Activated CD4-positive, alpha-beta T cell treated with anti-CD3 and anti-CD28 coated beads, Interleukin-2, amount 10 ng/mL, durations not matched to agents 24 days and 14 days (primary cell): ENCODE data around the gene CENPP. TPM values are rescaled to one million over a fixed set of nuclear protein-coding genes. Genes with fewer than 3 reads are reported as not detected.
A peak's percentile ranks its signal among the peaks of the same experiment; 100 is the strongest.

Experiments
- DNase-seq: peaks from one replicate; pipeline ENCODE4 v3.0.0; 2022
- H3K27ac Mint-ChIP-seq: one replicate; pipeline ENCODE4 v1.8.0; 2022; ENCODE audit warnings: mild to moderate bottlenecking, mixed read lengths
- H3K27me3 Mint-ChIP-seq: one replicate; pipeline ENCODE4 v1.8.0; 2022; ENCODE audit warnings: mixed read lengths
- H3K36me3 Mint-ChIP-seq: one replicate; pipeline ENCODE4 v1.8.0; 2022; ENCODE audit warnings: low read depth, mild to moderate bottlenecking, mixed read lengths
- H3K4me1 Mint-ChIP-seq: one replicate; pipeline ENCODE4 v1.8.0; 2021; ENCODE audit warnings: mixed read lengths
- H3K4me3 Mint-ChIP-seq: one replicate; pipeline ENCODE4 v1.8.0; 2022; ENCODE audit warnings: mild to moderate bottlenecking, moderate library complexity, mixed read lengths
- H3K9me3 Mint-ChIP-seq: one replicate; pipeline ENCODE4 v1.8.0; 2021; ENCODE audit warnings: mixed read lengths
- intact Hi-C: fragments of 100-400 bp; cut with micrococcal nuclease; formaldehyde crosslinking; loops from one replicate; pipeline ENCODE4 v1.15.1; 2023
- total RNA-seq: library from RNA; stranded (reverse); gene quantifications from 2 replicates; pipeline ENCODE4 v1.2.3, GENCODE V29; 2022

The CENPP gene
- total RNA-seq, 1 donor from 2014 or later = 27.5 TPM

- no peak for DNase-seq
- Mint-ChIP-seq H3K27me3 (no peaks in the 10 kb centered on the region), H3K4me1 (peaks cover 8% of the 10 kb centered on the region), H3K36me3 (peaks cover 46% of the 10 kb centered on the region), H3K4me3 (no peak overlapping the region), H3K27ac (no peak overlapping the region), H3K9me3 (peaks cover 17% of the 10 kb centered on the region)
- intact Hi-C loops = no loop called here
Measured at GRCh38 chr9:92373167-92373566, 47.4 kb downstream of the CENPP start.

DNA sequence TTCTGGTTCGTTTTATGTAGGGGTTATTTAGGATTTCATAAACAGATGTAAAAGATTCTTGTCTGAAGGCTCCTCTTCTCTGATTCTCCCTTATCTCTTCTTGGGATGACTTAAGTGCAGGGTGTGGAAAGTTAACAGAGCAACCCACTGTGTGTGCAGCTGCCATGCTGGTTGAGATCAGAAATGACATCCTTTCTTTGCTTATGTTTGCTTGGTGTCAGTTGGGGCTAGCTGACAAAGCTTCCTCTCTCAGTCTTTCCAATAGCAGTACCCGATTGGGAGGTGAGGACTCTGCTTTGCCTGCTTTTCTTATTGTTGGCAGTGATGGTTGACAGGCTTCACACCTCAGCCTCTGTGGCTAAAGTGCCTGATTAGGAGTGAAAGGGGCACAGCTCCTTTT, 52.1 kb downstream of the CENPP start:
- H3K4me1 Mint-ChIP-seq = peaks cover 25% of the 10 kb centered on the region
- peak overlapping the region; percentile 26 for H3K27ac Mint-ChIP-seq
- no peak overlapping the region for H3K4me3 Mint-ChIP-seq
- no peaks in the 10 kb centered on the region for H3K27me3 Mint-ChIP-seq
- H3K36me3 Mint-ChIP-seq = peaks cover 34% of the 10 kb centered on the region
- H3K9me3 Mint-ChIP-seq = peaks cover 9% of the 10 kb centered on the region
- DNase-seq = peak; percentile 60
- intact Hi-C loops = no loop called here

GRCh38 chr9:92378865-92379560, 53.3 kb downstream of the CENPP start:
- DNase-seq = peak; percentile 68
- H3K9me3 Mint-ChIP-seq = peaks cover 9% of the 10 kb centered on the region
- peak overlapping the region; percentile 34 for H3K27ac Mint-ChIP-seq
- H3K4me1 Mint-ChIP-seq = peaks cover 25% of the 10 kb centered on the region
- H3K36me3 Mint-ChIP-seq = peaks cover 28% of the 10 kb centered on the region
- no peaks in the 10 kb centered on the region for H3K27me3 Mint-ChIP-seq
- intact Hi-C loops = no loop called here
- no peak overlapping the region for H3K4me3 Mint-ChIP-seq

DNA sequence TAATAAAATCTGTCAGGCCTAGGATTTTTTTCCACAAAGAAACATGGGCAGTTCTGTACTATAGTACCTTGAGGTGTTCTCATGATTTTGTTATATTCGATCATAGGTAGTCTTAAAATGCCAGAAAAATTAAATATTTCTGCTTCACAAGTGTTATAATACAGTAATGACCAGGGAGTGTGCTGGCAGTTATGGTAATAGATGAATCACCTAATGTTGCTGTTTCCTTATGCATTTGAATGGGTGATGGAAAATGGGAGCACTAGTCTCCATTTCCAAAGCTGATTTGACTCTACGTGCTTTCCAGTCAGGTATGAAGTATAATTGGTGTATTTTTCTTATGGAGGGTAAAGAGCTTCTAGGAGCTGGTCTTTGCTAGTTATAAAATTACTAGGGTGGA, 54.9 kb downstream of the CENPP start:
- Mint-ChIP-seq H3K4me1 (peaks cover 25% of the 10 kb centered on the region), H3K27ac (no peak overlapping the region), H3K9me3 (peaks cover 5% of the 10 kb centered on the region), H3K27me3 (no peaks in the 10 kb centered on the region), H3K4me3 (no peak overlapping the region), H3K36me3 (peaks cover 18% of the 10 kb centered on the region)
- intact Hi-C loops = no loop called here
- no peak for DNase-seq

GRCh38 chr9:92381775-92382174, 56.0 kb downstream of the CENPP start:
- Mint-ChIP-seq H3K36me3 (peaks cover 12% of the 10 kb centered on the region), H3K4me3 (no peak overlapping the region), H3K27me3 (no peaks in the 10 kb centered on the region), H3K27ac (no peak overlapping the region), H3K9me3 (no peaks in the 10 kb centered on the region), H3K4me1 (peaks cover 30% of the 10 kb centered on the region)
- DNase-seq = no peak
- intact Hi-C loops = no loop called here

GRCh38 chr9:92384375-92384774, 58.6 kb downstream of the CENPP start:
- H3K9me3 Mint-ChIP-seq = no peaks in the 10 kb centered on the region
- no peak overlapping the region for H3K4me3 Mint-ChIP-seq
- H3K4me1 Mint-ChIP-seq = peaks cover 10% of the 10 kb centered on the region
- no peaks in the 10 kb centered on the region for H3K27me3 Mint-ChIP-seq
- peaks cover 9% of the 10 kb centered on the region for H3K36me3 Mint-ChIP-seq
- no peak for DNase-seq
- no peak overlapping the region for H3K27ac Mint-ChIP-seq
- intact Hi-C loops = no loop called here

DNA sequence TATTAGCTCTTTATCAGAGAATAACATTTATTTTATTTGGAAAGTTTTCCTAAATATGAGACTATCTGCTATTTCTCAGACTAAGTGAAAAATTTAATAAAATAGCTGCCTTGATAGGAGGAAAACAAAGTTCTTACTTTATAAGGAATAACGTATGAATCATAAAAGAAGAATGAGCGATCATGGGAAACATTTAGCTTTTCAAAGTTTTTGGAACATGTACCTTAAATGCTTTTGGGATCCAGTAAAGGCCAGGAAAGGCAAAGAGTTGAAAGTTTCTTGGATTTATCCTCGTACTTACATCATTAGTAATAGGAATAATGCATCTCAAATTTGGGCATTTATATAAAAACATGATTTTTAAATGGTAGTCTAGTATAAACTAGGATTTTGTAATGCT, 59.2 kb downstream of the CENPP start:
- H3K9me3 Mint-ChIP-seq = no peaks in the 10 kb centered on the region
- intact Hi-C loops = no loop called here
- H3K27me3 Mint-ChIP-seq = no peaks in the 10 kb centered on the region
- H3K27ac Mint-ChIP-seq = no peak overlapping the region
- peaks cover 9% of the 10 kb centered on the region for H3K36me3 Mint-ChIP-seq
- no peak for DNase-seq
- peaks cover 6% of the 10 kb centered on the region for H3K4me1 Mint-ChIP-seq
- no peak overlapping the region for H3K4me3 Mint-ChIP-seq

DNA sequence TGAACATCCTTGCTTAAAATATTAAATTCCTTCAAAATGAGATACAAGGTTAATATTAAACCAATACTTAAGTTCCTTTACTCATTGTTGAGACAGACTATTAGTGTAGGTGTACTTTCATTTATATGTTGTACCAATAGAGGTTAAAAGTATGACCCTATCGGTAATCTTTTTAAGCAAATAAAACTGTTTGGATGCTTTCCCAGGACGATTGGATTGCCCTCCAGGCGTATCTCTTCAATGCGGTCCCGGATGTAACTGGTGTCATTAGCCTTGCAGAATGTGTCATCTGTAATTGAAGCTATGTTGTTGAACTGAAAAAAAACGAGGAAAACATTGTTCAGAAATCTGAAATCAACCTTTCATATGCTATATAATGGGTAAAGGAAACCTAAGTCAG, 59.7 kb downstream of the CENPP start:
- H3K36me3 Mint-ChIP-seq = peaks cover 9% of the 10 kb centered on the region
- intact Hi-C loops = no loop called here
- H3K9me3 Mint-ChIP-seq = no peaks in the 10 kb centered on the region
- H3K27ac Mint-ChIP-seq = no peak overlapping the region
- H3K27me3 Mint-ChIP-seq = no peaks in the 10 kb centered on the region
- H3K4me3 Mint-ChIP-seq = no peak overlapping the region
- DNase-seq = no peak
- peaks cover 6% of the 10 kb centered on the region for H3K4me1 Mint-ChIP-seq

GRCh38 chr9:92385953-92386352, 60.2 kb downstream of the CENPP start:
- Mint-ChIP-seq H3K4me1 (peaks cover 5% of the 10 kb centered on the region), H3K27me3 (no peaks in the 10 kb centered on the region), H3K36me3 (peaks cover 7% of the 10 kb centered on the region), H3K4me3 (no peak overlapping the region), H3K27ac (no peak overlapping the region), H3K9me3 (no peaks in the 10 kb centered on the region)
- intact Hi-C loops = no loop called here
- DNase-seq = no peak

- intact Hi-C loops = no loop called here
- no peaks in the 10 kb centered on the region for H3K9me3 Mint-ChIP-seq
Measured at GRCh38 chr9:92392690-92393089, 66.9 kb downstream of the CENPP start.

GRCh38 chr9:92393686-92394085, 67.9 kb downstream of the CENPP start:
- Mint-ChIP-seq H3K4me1 (no peaks in the 10 kb centered on the region), H3K4me3 (no peak overlapping the region), H3K27me3 (no peaks in the 10 kb centered on the region), H3K9me3 (no peaks in the 10 kb centered on the region), H3K36me3 (no peaks in the 10 kb centered on the region), H3K27ac (no peak overlapping the region)
- no peak for DNase-seq
- intact Hi-C loops = no loop called here

More at GRCh38 chr9:92392690-92393089, 66.9 kb downstream of the CENPP start:
- Mint-ChIP-seq H3K27ac (no peak overlapping the region), H3K36me3 (no peaks in the 10 kb centered on the region), H3K4me1 (no peaks in the 10 kb centered on the region), H3K27me3 (no peaks in the 10 kb centered on the region), H3K4me3 (no peak overlapping the region)
- no peak for DNase-seq

DNA sequence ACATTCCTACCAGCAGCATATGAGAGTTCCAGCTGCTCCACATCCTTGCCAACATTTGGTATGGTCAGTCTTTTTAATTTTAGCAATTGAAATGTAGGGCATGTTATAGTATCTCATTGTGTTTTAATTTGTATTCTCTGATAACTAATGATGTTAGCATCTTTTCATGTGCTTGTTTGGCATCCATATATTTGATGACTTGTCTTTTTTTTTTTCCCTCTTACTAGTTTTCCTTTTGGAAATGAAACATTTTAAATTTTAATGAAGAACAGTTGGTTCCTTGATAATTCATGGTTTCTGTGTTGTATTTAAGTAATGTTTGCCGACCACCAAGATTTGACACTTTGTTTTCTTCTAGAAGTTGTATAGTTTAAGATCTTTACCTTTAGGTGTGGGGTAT, 69.9 kb downstream of the CENPP start:
- H3K9me3 Mint-ChIP-seq = no peaks in the 10 kb centered on the region
- H3K4me3 Mint-ChIP-seq = no peak overlapping the region
- H3K4me1 Mint-ChIP-seq = no peaks in the 10 kb centered on the region
- no peaks in the 10 kb centered on the region for H3K27me3 Mint-ChIP-seq
- no peak for DNase-seq
- no peak overlapping the region for H3K27ac Mint-ChIP-seq
- intact Hi-C loops = no loop called here
- no peaks in the 10 kb centered on the region for H3K36me3 Mint-ChIP-seq

DNA sequence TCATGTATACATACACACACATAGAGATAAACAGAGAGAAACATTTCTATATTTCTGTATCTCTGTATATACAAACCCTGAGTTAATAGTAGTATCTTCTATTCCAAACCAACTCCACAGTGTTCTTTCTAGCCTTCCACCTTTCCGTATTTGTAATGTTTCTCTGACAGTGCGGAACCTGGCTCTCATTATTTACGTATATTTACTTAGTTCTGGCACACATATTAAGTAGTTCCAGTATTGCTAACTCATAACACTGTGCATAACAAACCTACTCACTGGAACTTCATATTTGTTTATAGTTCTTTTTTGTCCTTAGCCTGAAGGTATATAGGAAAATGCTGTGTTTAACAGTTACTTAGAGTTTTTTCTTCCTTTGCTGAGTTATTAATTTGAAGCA, 72.1 kb downstream of the CENPP start:
- Mint-ChIP-seq H3K4me1 (peaks cover 4% of the 10 kb centered on the region), H3K4me3 (no peak overlapping the region), H3K9me3 (no peaks in the 10 kb centered on the region), H3K36me3 (no peaks in the 10 kb centered on the region), H3K27me3 (no peaks in the 10 kb centered on the region), H3K27ac (no peak overlapping the region)
- DNase-seq = no peak
- intact Hi-C loops = no loop called here

DNA sequence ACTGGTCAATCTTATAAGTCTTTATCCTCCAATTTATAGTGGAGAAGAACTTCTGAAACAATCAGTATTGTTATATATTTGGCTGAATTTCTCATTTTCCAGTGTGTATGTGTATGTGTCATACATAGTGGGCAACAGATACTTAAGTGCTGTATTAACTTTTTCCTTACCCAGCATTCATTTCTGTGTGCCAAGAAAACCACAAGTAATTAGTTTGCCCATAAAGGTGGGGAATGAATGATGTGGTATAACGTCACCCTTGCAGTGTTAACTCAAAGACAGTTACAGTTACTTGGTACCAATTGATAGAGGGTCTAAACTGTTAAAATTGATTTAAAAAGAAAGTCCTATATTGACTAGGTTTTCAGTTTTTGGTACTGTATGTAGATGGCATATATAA, 76.6 kb downstream of the CENPP start:
- no peak overlapping the region for H3K4me3 Mint-ChIP-seq
- DNase-seq = no peak
- no peak overlapping the region for H3K27ac Mint-ChIP-seq
- H3K27me3 Mint-ChIP-seq = no peaks in the 10 kb centered on the region
- intact Hi-C loops = no loop called here
- peaks cover 23% of the 10 kb centered on the region for H3K4me1 Mint-ChIP-seq
- H3K36me3 Mint-ChIP-seq = peaks cover 2% of the 10 kb centered on the region
- H3K9me3 Mint-ChIP-seq = no peaks in the 10 kb centered on the region
